ENCODE results near the gene MRPL52. TPM values are rescaled to one million over a fixed set of nuclear protein-coding genes. Genes with fewer than 3 reads are reported as not detected.

MRPL52 gene
- total and polyA plus RNA-seq, 10 of the 15 experiments (the other 5 are each of a cell fraction or from before 2014, with no cell fraction given), result 51.7 to 541 (median 142) TPM

- Histone ChIP-seq H3K27me3 (replicated peaks in 1 of 2; ENCODE audit: control insufficient read depth in 2 of 2, insufficient read depth in 2 of 2, low read length in 1 of 2) (no peaks in the 10 kb centered on the region), H3K4me1 (ENCODE audit: control insufficient read depth, insufficient read depth, low read length) (peaks cover 6% of the 10 kb centered on the region; the same call in 1 of the 2 replicates), H2AFZ (ENCODE audit: control insufficient read depth, low read depth, low read length) (no peak overlapping the region), H3K36me3 (ENCODE audit: control insufficient read depth in 2 of 2, insufficient read depth in 2 of 2, low read length in 1 of 2) (no peaks in the 10 kb centered on the region), H3K9me3 (replicated peaks; ENCODE audit: control insufficient read depth, insufficient read depth, low read length) (no peaks in the 10 kb centered on the region), H3K4me2 (ENCODE audit: control insufficient read depth, insufficient read depth) (no peak overlapping the region), H3K79me2 (ENCODE audit: control insufficient read depth, insufficient read depth, low read length) (peaks cover under 1% of the 10 kb centered on the region; the same call in 1 of the 2 replicates), H3K4me3 (no peak overlapping the region), H4K20me1 (ENCODE audit: control insufficient read depth, insufficient read depth) (no peaks in the 10 kb centered on the region), H3K27ac (ENCODE audit: control insufficient read depth, insufficient read depth) (no peak overlapping the region), H3K9ac (ENCODE audit: control insufficient read depth, insufficient read depth, low read length) (no peak overlapping the region)
- FAIRE-seq, result no peak
- ChIA-PET CTCF (interaction anchor here (0.8 to 6.5 kb wide), 4 partner anchors 8 to 216 kb away, joined by 3 to 40 read pairs (median 3); no protein-coding TSS in a partner anchor), RAD21 (ENCODE audit: unreplicated experiment) (interaction anchor here (2.3 kb wide), 1 partner anchor 296 kb away, joined by 8 read pairs; no protein-coding TSS in a partner anchor), POLR2A (interaction anchor here (0.6 to 1.1 kb wide), 3 partner anchors 17 to 60 kb away, joined by 4 to 6 read pairs (median 4); no protein-coding TSS in a partner anchor), SMC1A (ENCODE audit: uncharacterized antibody, unreplicated experiment) (interaction anchor here (0.9 to 1.6 kb wide), 2 partner anchors 24 to 43 kb away, joined by 3 read pairs; no protein-coding TSS in a partner anchor)
- no TSS peak for BruUV-seq (replicated peaks)
- ATAC-seq, result no peak
- WGBS (ENCODE audit: insufficient coverage, insufficient replicate concordance, low lambda C conversion rate, missing lambda C conversion rate), result 87% methylated on average over 5 of the region's 5 CpGs
- TF ChIP-seq LARP7 (IDR thresholded peaks at IDR 0.05) (no peak), ZNF217 (IDR thresholded peaks at IDR 0.05) (no peak), ZNF592 (IDR thresholded peaks at IDR 0.05) (no peak), ZNF687 (IDR thresholded peaks at IDR 0.05) (no peak), HDAC2 (IDR thresholded peaks at IDR 0.05) (no peak), TCF12 (IDR thresholded peaks at IDR 0.05; ENCODE audit: low read depth, low read length) (no peak), EED (IDR thresholded peaks at IDR 0.05; ENCODE audit: low read depth) (no peak), MTA2 (IDR thresholded peaks at IDR 0.05; ENCODE audit: low read depth) (no peak), SREBF2 (IDR thresholded peaks at IDR 0.05; ENCODE audit: low read length) (no peak)
- intact Hi-C loops (cut with micrococcal nuclease; ENCODE audit: unreplicated experiment) (no loop called here), in situ Hi-C loops (cut with MboI) (no loop called here)
- DNase-seq (ENCODE audit: low read depth, low spot score), result no peak
These were observed 37.2 kb downstream of the MRPL52 start for GRCh38 chr14:22866874-22867273.
